ENCODE measurements around the gene HCFC2. TPM values are rescaled to one million over a fixed set of nuclear protein-coding genes. Genes with fewer than 3 reads are reported as not detected.
"Not testable (repeated sequence)": the region's sequence is repeated elsewhere in the genome, so short reads cannot be mapped to it uniquely, and the experiment has no call there.

The HCFC2 gene
- total RNA-seq, 2 experiments from 2014 or later, result 7.4 to 8.3 TPM

DNA sequence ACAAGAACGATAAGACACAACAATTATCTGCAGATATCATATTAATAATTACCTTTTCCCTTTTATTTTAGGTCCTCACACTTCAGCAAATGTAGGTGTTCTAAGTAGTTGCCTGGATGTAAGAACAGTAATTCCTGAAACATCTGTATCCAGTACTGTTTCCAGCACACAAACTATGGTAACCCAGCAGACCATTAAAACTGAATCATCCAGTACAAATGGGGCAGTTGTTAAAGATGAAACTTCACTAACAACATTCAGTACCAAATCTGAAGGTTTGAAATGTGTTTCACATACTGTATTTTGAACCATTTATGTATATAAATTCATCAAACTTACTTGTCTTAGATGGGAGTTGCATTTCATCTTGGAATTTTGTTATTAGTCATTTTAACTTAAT is 31.0 kb downstream of the HCFC2 start:
- DNase-seq, result no peak
- H3K36me3 Mint-ChIP-seq (ENCODE audit: low read depth), result peaks cover 9% of the 10 kb centered on the region
- no peaks in the 10 kb centered on the region for H3K9me3 Mint-ChIP-seq
- intact Hi-C loops (cut with micrococcal nuclease), result no loop called here
- H3K4me3 Mint-ChIP-seq, result no peak overlapping the region
- CTCF ChIA-PET, result interaction anchor here (1.1 to 1.3 kb wide), 4 partner anchors 12 to 211 kb away, joined by 3 to 4 read pairs (median 3); no protein-coding TSS in a partner anchor
- H3K27me3 Mint-ChIP-seq (ENCODE audit: low read depth), result no peaks in the 10 kb centered on the region
- peaks cover 8% of the 10 kb centered on the region for H3K4me1 Mint-ChIP-seq (ENCODE audit: low read depth)
- no peak overlapping the region for H3K27ac Mint-ChIP-seq

DNA sequence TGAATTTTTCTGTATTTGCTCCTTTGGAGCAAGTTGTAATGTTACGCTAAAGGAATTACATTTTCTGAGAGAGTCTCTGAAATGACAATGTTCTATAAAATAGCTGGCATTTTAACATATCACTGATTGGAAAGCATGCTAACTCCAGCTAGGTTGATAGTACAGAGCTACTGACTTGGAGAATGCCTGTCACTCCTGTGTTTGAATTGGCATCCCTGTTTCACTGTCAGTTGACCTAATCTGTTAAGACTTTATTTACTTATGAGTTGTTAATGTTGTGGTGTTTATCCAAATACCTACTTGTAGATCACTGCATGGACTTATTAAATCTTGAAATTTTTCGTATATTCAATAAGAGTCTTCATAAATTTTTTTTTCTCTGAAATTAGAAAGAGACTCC is 33.6 kb downstream of the HCFC2 start:
- peaks cover 8% of the 10 kb centered on the region for H3K4me1 Mint-ChIP-seq (ENCODE audit: low read depth)
- peaks cover 9% of the 10 kb centered on the region for H3K36me3 Mint-ChIP-seq (ENCODE audit: low read depth)
- CTCF ChIA-PET, result interaction anchor here (0.8 to 4.3 kb wide), 4 partner anchors 11 to 40 kb away, joined by 3 to 43 read pairs (median 5); no protein-coding TSS in a partner anchor
- no peaks in the 10 kb centered on the region for H3K9me3 Mint-ChIP-seq
- H3K27ac Mint-ChIP-seq, result no peak overlapping the region
- intact Hi-C loops (cut with micrococcal nuclease), result no loop called here
- H3K4me3 Mint-ChIP-seq, result no peak overlapping the region
- H3K27me3 Mint-ChIP-seq (ENCODE audit: low read depth), result no peaks in the 10 kb centered on the region
- no peak for DNase-seq

GRCh38 chr12:104105461-104105860 is 41.1 kb downstream of the HCFC2 start:
- no peak overlapping the region for H3K27ac Mint-ChIP-seq
- no peaks in the 10 kb centered on the region for H3K9me3 Mint-ChIP-seq
- DNase-seq, result no peak
- H3K4me3 Mint-ChIP-seq, result no peak overlapping the region
- CTCF ChIA-PET, result interaction anchor here (0.7 to 1.5 kb wide), 2 partner anchors 47 to 1537 kb away, joined by 3 to 6 read pairs; no protein-coding TSS in a partner anchor
- H3K27me3 Mint-ChIP-seq (ENCODE audit: low read depth), result no peaks in the 10 kb centered on the region
- intact Hi-C loops (cut with micrococcal nuclease), result no loop called here
- H3K36me3 Mint-ChIP-seq (ENCODE audit: low read depth), result peaks cover 2% of the 10 kb centered on the region
- H3K4me1 Mint-ChIP-seq (ENCODE audit: low read depth), result peaks cover 7% of the 10 kb centered on the region

DNA sequence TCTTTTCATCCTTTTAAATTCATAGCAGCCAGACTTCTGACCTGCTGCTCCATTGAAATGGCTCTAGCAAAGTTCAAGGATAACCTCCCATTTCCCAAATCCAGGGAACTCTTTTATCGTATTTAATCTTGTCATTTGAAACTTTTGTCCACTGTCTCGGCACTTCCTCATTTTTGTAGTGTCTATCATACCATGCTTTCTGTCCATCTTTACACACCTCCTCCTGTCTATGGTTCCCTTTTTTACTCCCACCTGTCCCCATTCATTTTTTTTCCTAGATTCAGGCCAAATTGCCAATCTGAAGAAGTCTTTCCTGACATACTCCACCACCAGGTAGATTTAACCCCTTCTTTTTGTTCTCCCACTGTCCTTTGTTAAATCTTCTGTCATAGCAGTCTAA is 42.6 kb downstream of the HCFC2 start:
- Mint-ChIP-seq H3K27ac (no peak overlapping the region), H3K4me3 (no peak overlapping the region), H3K36me3 (ENCODE audit: low read depth) (peaks cover 2% of the 10 kb centered on the region), H3K27me3 (ENCODE audit: low read depth) (no peaks in the 10 kb centered on the region), H3K9me3 (no peaks in the 10 kb centered on the region), H3K4me1 (ENCODE audit: low read depth) (peaks cover 7% of the 10 kb centered on the region)
- CTCF ChIA-PET, result interaction anchor here (1.0 to 5.0 kb wide), 4 partner anchors 8 to 228 kb away, joined by 3 to 106 read pairs (median 23); no protein-coding TSS in a partner anchor
- intact Hi-C loops (cut with micrococcal nuclease), result no loop called here
- no peak for DNase-seq

DNA sequence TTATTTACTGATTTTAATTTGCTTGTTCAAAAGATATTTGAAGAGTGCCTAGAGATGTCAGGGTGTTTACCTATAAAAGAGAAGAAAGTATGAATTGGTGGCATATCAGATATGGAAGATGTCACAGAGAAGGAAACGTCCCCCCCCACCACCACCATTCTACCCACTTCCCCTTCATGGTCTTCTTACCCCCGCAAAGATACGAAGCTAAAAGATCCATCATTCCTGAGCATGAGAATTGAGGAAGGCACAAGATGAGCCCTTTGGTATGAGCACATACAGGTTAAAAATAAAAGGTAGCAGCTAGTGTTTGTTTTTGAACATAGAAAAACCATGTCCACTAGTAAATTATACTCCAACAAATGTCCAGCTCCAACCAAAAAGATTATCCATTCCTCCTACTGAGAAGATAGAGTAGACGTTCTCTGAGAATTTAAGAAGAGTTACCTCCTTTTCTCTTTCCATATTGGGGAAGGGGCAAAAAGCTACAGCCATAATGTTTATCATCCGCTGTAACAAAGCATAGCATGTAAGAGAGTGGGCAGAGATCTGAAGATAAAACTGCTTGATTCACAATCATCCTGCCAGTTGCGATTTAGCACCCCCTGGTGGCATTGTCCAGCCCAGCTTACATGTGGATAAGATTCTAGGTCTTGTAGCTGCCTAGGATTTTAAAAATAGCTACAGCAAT is 44.6 kb downstream of the HCFC2 start:
- no peak overlapping the region for H3K4me3 Mint-ChIP-seq
- H3K9me3 Mint-ChIP-seq, result no peaks in the 10 kb centered on the region
- H3K4me1 Mint-ChIP-seq (ENCODE audit: low read depth), result peaks cover 7% of the 10 kb centered on the region
- intact Hi-C loops (cut with micrococcal nuclease), result loop anchor here (1.0 to 2.0 kb wide), 6 partner anchors 52 to 338 kb away; partner anchors contain the start of gene TDG
- peak; percentile 96 for DNase-seq
- peaks cover 2% of the 10 kb centered on the region for H3K36me3 Mint-ChIP-seq (ENCODE audit: low read depth)
- CTCF ChIA-PET, result interaction anchor here (0.6 to 5.0 kb wide), 48 partner anchors 10 to 1160 kb away, joined by 3 to 106 read pairs (median 4); partner anchors contain the start of genes GLT8D2, HCFC2, HSP90B1 and TDG
- no peaks in the 10 kb centered on the region for H3K27me3 Mint-ChIP-seq (ENCODE audit: low read depth)
- H3K27ac Mint-ChIP-seq, result no peak overlapping the region

DNA sequence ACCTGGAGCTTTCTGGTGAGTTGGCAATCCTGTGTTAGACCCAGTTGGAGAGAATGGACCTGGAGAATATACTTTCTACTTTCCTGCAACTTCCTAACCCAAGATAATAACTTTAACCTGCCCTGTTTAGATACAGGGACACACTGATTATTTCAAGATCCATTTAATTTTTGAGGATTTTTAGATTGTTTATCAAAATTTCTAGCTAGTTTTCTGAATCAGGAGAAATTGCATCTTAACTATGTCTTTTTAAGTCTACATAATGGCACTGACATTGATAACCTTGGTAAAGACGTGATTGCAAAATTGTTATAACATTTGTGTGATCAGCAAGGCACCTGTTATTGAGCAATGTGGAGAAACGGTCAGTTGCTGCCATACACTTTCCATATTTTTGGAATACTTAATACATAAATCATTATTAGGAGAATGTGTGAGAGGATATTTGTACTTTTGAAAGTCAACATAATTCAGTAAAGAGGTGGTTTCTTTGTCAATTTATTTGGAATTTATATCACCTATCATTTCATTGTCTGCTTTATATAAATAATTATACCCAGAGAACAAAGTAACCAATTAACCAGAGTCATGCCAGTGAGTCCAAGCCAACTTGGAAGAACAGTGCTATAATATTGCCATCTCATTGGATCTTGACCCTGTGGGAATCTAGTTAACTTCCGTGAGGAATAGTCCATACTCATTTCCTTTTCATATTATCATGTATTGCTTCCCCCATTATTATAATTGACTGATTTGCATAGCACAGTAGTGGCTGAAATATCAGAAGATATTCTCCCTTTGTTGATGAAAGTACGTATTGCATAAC is 45.3 kb downstream of the HCFC2 start:
- no peak overlapping the region for H3K27ac Mint-ChIP-seq
- intact Hi-C loops (cut with micrococcal nuclease), result loop anchor here (1.0 to 2.0 kb wide), 6 partner anchors 52 to 339 kb away; partner anchors contain the start of gene TDG
- no peaks in the 10 kb centered on the region for H3K27me3 Mint-ChIP-seq (ENCODE audit: low read depth)
- H3K36me3 Mint-ChIP-seq (ENCODE audit: low read depth), result peaks cover 2% of the 10 kb centered on the region
- CTCF ChIA-PET, result interaction anchor here (0.6 to 5.0 kb wide), 46 partner anchors 9 to 492 kb away, joined by 3 to 106 read pairs (median 4); partner anchors contain the start of genes GLT8D2, HCFC2 and TDG
- H3K9me3 Mint-ChIP-seq, result no peaks in the 10 kb centered on the region
- H3K4me1 Mint-ChIP-seq (ENCODE audit: low read depth), result peaks cover 7% of the 10 kb centered on the region
- DNase-seq, result no peak
- H3K4me3 Mint-ChIP-seq, result no peak overlapping the region

DNA sequence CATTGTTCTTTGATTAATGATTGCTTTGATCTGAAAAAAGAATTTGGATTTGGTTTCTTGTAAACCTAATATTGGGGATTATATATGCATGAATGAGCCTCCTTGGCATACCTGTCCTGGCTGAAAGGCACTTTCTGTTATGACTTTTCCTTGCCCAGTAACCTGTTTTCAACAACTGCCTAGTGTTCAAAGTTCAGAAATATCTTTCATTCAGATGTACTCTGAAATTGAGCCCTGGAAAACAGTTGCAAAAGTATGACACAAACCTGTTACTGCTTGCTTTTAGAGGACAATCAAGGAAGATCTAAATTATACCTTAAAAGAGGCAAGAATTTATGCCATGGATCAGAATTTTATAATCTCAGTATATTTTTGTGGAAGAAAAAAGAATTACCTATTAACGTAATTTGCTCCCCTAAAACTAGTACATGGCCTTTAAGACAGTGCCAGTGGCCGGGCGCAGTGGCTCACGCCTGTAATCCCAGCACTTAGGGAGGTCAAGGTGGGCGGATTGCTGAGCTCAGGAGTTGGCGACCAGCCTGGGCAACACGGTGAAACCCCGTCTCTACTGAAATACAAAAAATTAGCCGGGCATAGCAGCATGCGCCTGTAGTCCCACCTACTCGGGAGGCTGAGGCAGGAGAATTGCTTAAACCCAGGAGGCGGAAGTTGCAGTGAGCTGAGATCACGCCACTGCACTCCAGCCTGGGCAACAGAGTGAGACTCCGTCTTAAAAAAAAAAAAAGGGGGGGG is 50.7 kb downstream of the HCFC2 start:
- H3K4me3 Mint-ChIP-seq; H3K4me1 Mint-ChIP-seq (ENCODE audit: low read depth); H3K27me3 Mint-ChIP-seq (ENCODE audit: low read depth); H3K27ac Mint-ChIP-seq; intact Hi-C loops (cut with micrococcal nuclease); H3K9me3 Mint-ChIP-seq; H3K36me3 Mint-ChIP-seq (ENCODE audit: low read depth); DNase-seq: not testable (repeated sequence)
- CTCF ChIA-PET, result interaction anchor here (2.1 kb wide), 1 partner anchor 57 kb away, joined by 4 read pairs; no protein-coding TSS in a partner anchor

DNA sequence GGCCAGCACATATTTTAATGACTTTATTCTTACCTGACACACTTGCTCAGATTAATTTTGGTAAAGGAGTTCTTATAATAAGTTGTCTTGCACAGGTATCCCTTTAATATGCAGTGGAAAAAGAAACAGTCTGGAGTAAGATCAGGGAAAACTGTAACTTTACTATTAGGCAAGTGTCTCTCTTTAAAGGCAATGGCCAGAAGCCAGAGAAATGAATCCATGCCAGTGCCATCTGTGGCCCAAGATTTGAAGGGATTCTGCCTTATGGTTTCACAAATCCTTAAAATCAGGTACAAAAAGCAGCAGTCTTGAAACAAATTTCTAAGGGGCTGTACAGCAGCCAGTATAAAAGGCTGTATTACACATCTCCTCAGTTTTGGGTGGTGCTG is 51.2 kb downstream of the HCFC2 start:
- intact Hi-C loops (cut with micrococcal nuclease), result no loop called here
- Mint-ChIP-seq H3K27me3 (ENCODE audit: low read depth) (no peaks in the 10 kb centered on the region), H3K36me3 (ENCODE audit: low read depth) (peaks cover 5% of the 10 kb centered on the region), H3K4me3 (no peak overlapping the region), H3K4me1 (ENCODE audit: low read depth) (peaks cover 4% of the 10 kb centered on the region), H3K27ac (no peak overlapping the region), H3K9me3 (no peaks in the 10 kb centered on the region)
- CTCF ChIA-PET, result interaction anchor here (2.1 kb wide), 1 partner anchor 57 kb away, joined by 4 read pairs; no protein-coding TSS in a partner anchor
- DNase-seq, result no peak

GRCh38 chr12:104121001-104121400 is 56.7 kb downstream of the HCFC2 start:
- Mint-ChIP-seq H3K27me3 (ENCODE audit: low read depth) (no peaks in the 10 kb centered on the region), H3K4me3 (no peak overlapping the region), H3K27ac (no peak overlapping the region), H3K9me3 (no peaks in the 10 kb centered on the region), H3K4me1 (ENCODE audit: low read depth) (peaks cover 4% of the 10 kb centered on the region), H3K36me3 (ENCODE audit: low read depth) (peaks cover 15% of the 10 kb centered on the region)
- no peak for DNase-seq
- intact Hi-C loops (cut with micrococcal nuclease), result no loop called here
- CTCF ChIA-PET, result interaction anchor here (0.6 to 1.1 kb wide), 2 partner anchors 12 to 16 kb away, joined by 3 to 7 read pairs; no protein-coding TSS in a partner anchor

- no peaks in the 10 kb centered on the region for H3K27me3 Mint-ChIP-seq (ENCODE audit: low read depth)
- no peak overlapping the region for H3K27ac Mint-ChIP-seq
- peaks cover 4% of the 10 kb centered on the region for H3K4me1 Mint-ChIP-seq (ENCODE audit: low read depth)
- H3K36me3 Mint-ChIP-seq (ENCODE audit: low read depth), result peaks cover 17% of the 10 kb centered on the region
- CTCF ChIA-PET, result interaction anchor here (0.6 kb wide), 1 partner anchor 234 kb away, joined by 5 read pairs; no protein-coding TSS in a partner anchor
- no peak overlapping the region for H3K4me3 Mint-ChIP-seq
- DNase-seq, result no peak
- intact Hi-C loops (cut with micrococcal nuclease), result no loop called here
- H3K9me3 Mint-ChIP-seq, result no peaks in the 10 kb centered on the region
These were observed 58.0 kb downstream of the HCFC2 start for GRCh38 chr12:104122298-104122697.

GRCh38 chr12:104126548-104126947 is 62.2 kb downstream of the HCFC2 start:
- no peaks in the 10 kb centered on the region for H3K27me3 Mint-ChIP-seq (ENCODE audit: low read depth)
- CTCF ChIA-PET, result interaction anchor here (1.0 to 1.3 kb wide), 2 partner anchors 12 to 17 kb away, joined by 3 to 6 read pairs; partner anchors contain the start of gene NFYB
- intact Hi-C loops (cut with micrococcal nuclease), result no loop called here
- H3K9me3 Mint-ChIP-seq, result no peaks in the 10 kb centered on the region
- peaks cover 8% of the 10 kb centered on the region for H3K4me1 Mint-ChIP-seq (ENCODE audit: low read depth)
- DNase-seq, result no peak
- peaks cover 17% of the 10 kb centered on the region for H3K36me3 Mint-ChIP-seq (ENCODE audit: low read depth)
- no peak overlapping the region for H3K4me3 Mint-ChIP-seq
- no peak overlapping the region for H3K27ac Mint-ChIP-seq
